ENCODE results near the gene MBLAC1.
A peak's percentile ranks its signal among the peaks of the same experiment; 100 is the strongest.

MBLAC1 gene

GRCh38 chr7:100154651-100155491 lies 28.1 kb downstream of the MBLAC1 start:
- H3K4me3 ChIP-seq (ENCODE audit: control insufficient read depth, low read depth, low read length) = no peak overlapping the region
- no peak for DNase-seq (ENCODE audit: low read depth)
- no peak for TF ChIP-seq CTCF (conservative IDR thresholded peaks at IDR 0.05; ENCODE audit: control insufficient read depth, insufficient read depth, low read depth, low read length)

GRCh38 chr7:100155553-100156317 lies 29.0 kb downstream of the MBLAC1 start:
- no peak overlapping the region for H3K4me3 ChIP-seq (ENCODE audit: control insufficient read depth, low read depth, low read length)
- TF ChIP-seq CTCF (conservative IDR thresholded peaks at IDR 0.05; ENCODE audit: control insufficient read depth, insufficient read depth, low read depth, low read length) = no peak
- DNase-seq (ENCODE audit: low read depth) = no peak

- DNase-seq (ENCODE audit: low read depth) = no peak
- no peak for TF ChIP-seq CTCF (conservative IDR thresholded peaks at IDR 0.05; ENCODE audit: control insufficient read depth, insufficient read depth, low read depth, low read length)
- H3K4me3 ChIP-seq (ENCODE audit: control insufficient read depth, low read depth, low read length) = no peak overlapping the region
Observed at GRCh38 chr7:100156331-100157068, 29.7 kb downstream of the MBLAC1 start.

- DNase-seq (ENCODE audit: low read depth) = no peak
- no peak for TF ChIP-seq CTCF (conservative IDR thresholded peaks at IDR 0.05; ENCODE audit: control insufficient read depth, insufficient read depth, low read depth, low read length)
- H3K4me3 ChIP-seq (ENCODE audit: control insufficient read depth, low read depth, low read length) = peak overlapping the region; percentile 57
Observed at GRCh38 chr7:100157069-100157333, 30.2 kb downstream of the MBLAC1 start.

GRCh38 chr7:100157334-100158228 lies 30.8 kb downstream of the MBLAC1 start:
- peak overlapping the region; percentile 57 for H3K4me3 ChIP-seq (ENCODE audit: control insufficient read depth, low read depth, low read length)
- peak; percentile 82 for DNase-seq (ENCODE audit: low read depth)
- TF ChIP-seq CTCF (conservative IDR thresholded peaks at IDR 0.05; ENCODE audit: control insufficient read depth, insufficient read depth, low read depth, low read length) = peak; percentile 27

Measured in fibroblast of mammary gland (primary cell).